HUES64 (cell line): ENCODE measurements around the gene HMX1.
A peak's percentile ranks its signal among the peaks of the same experiment; 100 is the strongest.

Source experiments
- H3K27ac ChIP-seq: 2 replicates; pipeline ENCODE4 v1.7.0; 2013; ENCODE audit warnings: low read depth, low read length, inconsistent platforms
- H3K27me3 ChIP-seq: 2 replicates; pipeline ENCODE4 v1.6.1; 2013; ENCODE audit warnings: mild to moderate bottlenecking, low read length; ENCODE audit not compliant: insufficient read depth
- H3K36me3 ChIP-seq: 2 replicates; pipeline ENCODE4 v1.6.1; 2013; ENCODE audit warnings: mild to moderate bottlenecking, low read length; ENCODE audit not compliant: insufficient read depth
- H3K4me1 ChIP-seq: 2 replicates; pipeline ENCODE4 v1.6.1; 2013; ENCODE audit warnings: mild to moderate bottlenecking, low read length, moderate library complexity; ENCODE audit not compliant: insufficient read depth
- H3K4me3 ChIP-seq: 2 replicates; pipeline ENCODE4 v1.5.1; 2013; ENCODE audit warnings: mild to moderate bottlenecking, low read length, moderate library complexity
- H3K9ac ChIP-seq: 2 replicates; pipeline ENCODE4 v1.6.1; 2013; ENCODE audit warnings: mild to moderate bottlenecking, low read depth, low read length
- H3K9me3 ChIP-seq: 2 replicates; pipeline ENCODE4 v1.6.1; 2013; ENCODE audit warnings: low read depth, low read length; ENCODE audit not compliant: insufficient read depth
- WGBS: fragments of 150-250, 120-280 bp; methylation state at CpG from one replicate; pipeline ENCODE4 v1.1.7; 2013; ENCODE audit warnings: missing lambda C conversion rate; 5-methylcytosine and 5-hydroxymethylcytosine counted together

Gene HMX1

GRCh38 chr4:8872402-8873291, 1.0 kb upstream of the HMX1 start:
- Histone ChIP-seq H3K27ac (no peak overlapping the region), H3K27me3 (peaks cover 98% of the 10 kb centered on the region), H3K9me3 (no peaks in the 10 kb centered on the region), H3K4me1 (peaks cover 8% of the 10 kb centered on the region), H3K4me3 (peak overlapping the region; percentile 36), H3K36me3 (no peaks in the 10 kb centered on the region), H3K9ac (no peak overlapping the region)
- WGBS, result 9% methylated on average over 55 of the region's 55 CpGs

GRCh38 chr4:8870647-8871416, 807 bp downstream of the HMX1 start:
- H3K9ac ChIP-seq, result no peak overlapping the region
- H3K27me3 ChIP-seq, result peaks cover 98% of the 10 kb centered on the region
- 2% methylated on average over 52 of the region's 52 CpGs for WGBS

GRCh38 chr4:8869898-8870646, 1.6 kb downstream of the HMX1 start:
- no peak overlapping the region for H3K9ac ChIP-seq
- no peaks in the 10 kb centered on the region for H3K9me3 ChIP-seq
- 29% methylated on average over 9 of the region's 11 CpGs for WGBS
- peaks cover 8% of the 10 kb centered on the region for H3K4me1 ChIP-seq
- H3K36me3 ChIP-seq, result no peaks in the 10 kb centered on the region
- peaks cover 98% of the 10 kb centered on the region for H3K27me3 ChIP-seq
- H3K27ac ChIP-seq, result no peak overlapping the region
- no peak overlapping the region for H3K4me3 ChIP-seq

More at GRCh38 chr4:8870647-8871416, 807 bp downstream of the HMX1 start:
- H3K4me1 ChIP-seq, result peaks cover 8% of the 10 kb centered on the region
- H3K36me3 ChIP-seq, result no peaks in the 10 kb centered on the region
- no peaks in the 10 kb centered on the region for H3K9me3 ChIP-seq
- H3K27ac ChIP-seq, result no peak overlapping the region
- H3K4me3 ChIP-seq, result peak overlapping the region; percentile 34

- Histone ChIP-seq H3K4me1 (peaks cover 8% of the 10 kb centered on the region), H3K9me3 (no peaks in the 10 kb centered on the region), H3K4me3 (no peak overlapping the region), H3K27me3 (peaks cover 98% of the 10 kb centered on the region), H3K9ac (no peak overlapping the region), H3K27ac (no peak overlapping the region), H3K36me3 (no peaks in the 10 kb centered on the region)
- 44% methylated on average over 16 of the region's 16 CpGs for WGBS
Observed at GRCh38 chr4:8869002-8869897, 2.4 kb downstream of the HMX1 start.

- Histone ChIP-seq H3K27me3 (peaks cover 98% of the 10 kb centered on the region), H3K4me1 (peaks cover 8% of the 10 kb centered on the region), H3K4me3 (no peak overlapping the region), H3K36me3 (no peaks in the 10 kb centered on the region), H3K27ac (no peak overlapping the region), H3K9me3 (no peaks in the 10 kb centered on the region), H3K9ac (no peak overlapping the region)
- 18% methylated on average over 22 of the region's 22 CpGs for WGBS
Observed at GRCh38 chr4:8868321-8869001, 3.2 kb downstream of the HMX1 start.

GRCh38 chr4:8867624-8868320, 3.9 kb downstream of the HMX1 start:
- WGBS, result 2% methylated on average over 90 of the region's 90 CpGs
- Histone ChIP-seq H3K9me3 (no peaks in the 10 kb centered on the region), H3K9ac (no peak overlapping the region), H3K27me3 (peaks cover 98% of the 10 kb centered on the region), H3K4me3 (no peak overlapping the region), H3K27ac (no peak overlapping the region), H3K36me3 (no peaks in the 10 kb centered on the region), H3K4me1 (peaks cover 8% of the 10 kb centered on the region)

GRCh38 chr4:8866828-8867623, 4.6 kb downstream of the HMX1 start:
- H3K27ac ChIP-seq, result no peak overlapping the region
- no peak overlapping the region for H3K4me3 ChIP-seq
- H3K27me3 ChIP-seq, result peaks cover 98% of the 10 kb centered on the region
- H3K9me3 ChIP-seq, result no peaks in the 10 kb centered on the region
- 7% methylated on average over 42 of the region's 42 CpGs for WGBS
- H3K36me3 ChIP-seq, result no peaks in the 10 kb centered on the region
- H3K4me1 ChIP-seq, result peaks cover 3% of the 10 kb centered on the region
- no peak overlapping the region for H3K9ac ChIP-seq

GRCh38 chr4:8866421-8866820, 5.2 kb downstream of the HMX1 start:
- Histone ChIP-seq H3K9ac (no peak overlapping the region), H3K27me3 (peaks cover 100% of the 10 kb centered on the region), H3K4me1 (peaks cover 3% of the 10 kb centered on the region), H3K36me3 (no peaks in the 10 kb centered on the region), H3K9me3 (no peaks in the 10 kb centered on the region), H3K27ac (no peak overlapping the region), H3K4me3 (no peak overlapping the region)
- 42% methylated on average over 12 of the region's 12 CpGs for WGBS

GRCh38 chr4:8865681-8866310, 5.8 kb downstream of the HMX1 start:
- Histone ChIP-seq H3K27ac (no peak overlapping the region), H3K9me3 (no peaks in the 10 kb centered on the region), H3K4me1 (peaks cover 3% of the 10 kb centered on the region), H3K27me3 (peaks cover 100% of the 10 kb centered on the region), H3K9ac (no peak overlapping the region), H3K36me3 (no peaks in the 10 kb centered on the region), H3K4me3 (no peak overlapping the region)
- WGBS, result 70% methylated on average over 18 of the region's 18 CpGs
